HG03342 (cell line): ENCODE results near the gene ESPN.
"Not testable (repeated sequence)": the region's sequence is repeated elsewhere in the genome, so short reads cannot be mapped to it uniquely, and the experiment has no call there.

ENCODE experiments used
- ATAC-seq: cut with Tn5 transposase; IDR thresholded peaks from one replicate; pipeline ENCODE4 v1.9.1; 2021; ENCODE audit warnings: mild to moderate bottlenecking, moderate library complexity; ENCODE audit not compliant: unreplicated experiment

ESPN gene, protein sequence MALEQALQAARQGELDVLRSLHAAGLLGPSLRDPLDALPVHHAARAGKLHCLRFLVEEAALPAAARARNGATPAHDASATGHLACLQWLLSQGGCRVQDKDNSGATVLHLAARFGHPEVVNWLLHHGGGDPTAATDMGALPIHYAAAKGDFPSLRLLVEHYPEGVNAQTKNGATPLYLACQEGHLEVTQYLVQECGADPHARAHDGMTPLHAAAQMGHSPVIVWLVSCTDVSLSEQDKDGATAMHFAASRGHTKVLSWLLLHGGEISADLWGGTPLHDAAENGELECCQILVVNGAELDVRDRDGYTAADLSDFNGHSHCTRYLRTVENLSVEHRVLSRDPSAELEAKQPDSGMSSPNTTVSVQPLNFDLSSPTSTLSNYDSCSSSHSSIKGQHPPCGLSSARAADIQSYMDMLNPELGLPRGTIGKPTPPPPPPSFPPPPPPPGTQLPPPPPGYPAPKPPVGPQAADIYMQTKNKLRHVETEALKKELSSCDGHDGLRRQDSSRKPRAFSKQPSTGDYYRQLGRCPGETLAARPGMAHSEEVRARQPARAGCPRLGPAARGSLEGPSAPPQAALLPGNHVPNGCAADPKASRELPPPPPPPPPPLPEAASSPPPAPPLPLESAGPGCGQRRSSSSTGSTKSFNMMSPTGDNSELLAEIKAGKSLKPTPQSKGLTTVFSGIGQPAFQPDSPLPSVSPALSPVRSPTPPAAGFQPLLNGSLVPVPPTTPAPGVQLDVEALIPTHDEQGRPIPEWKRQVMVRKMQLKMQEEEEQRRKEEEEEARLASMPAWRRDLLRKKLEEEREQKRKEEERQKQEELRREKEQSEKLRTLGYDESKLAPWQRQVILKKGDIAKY

DNA sequence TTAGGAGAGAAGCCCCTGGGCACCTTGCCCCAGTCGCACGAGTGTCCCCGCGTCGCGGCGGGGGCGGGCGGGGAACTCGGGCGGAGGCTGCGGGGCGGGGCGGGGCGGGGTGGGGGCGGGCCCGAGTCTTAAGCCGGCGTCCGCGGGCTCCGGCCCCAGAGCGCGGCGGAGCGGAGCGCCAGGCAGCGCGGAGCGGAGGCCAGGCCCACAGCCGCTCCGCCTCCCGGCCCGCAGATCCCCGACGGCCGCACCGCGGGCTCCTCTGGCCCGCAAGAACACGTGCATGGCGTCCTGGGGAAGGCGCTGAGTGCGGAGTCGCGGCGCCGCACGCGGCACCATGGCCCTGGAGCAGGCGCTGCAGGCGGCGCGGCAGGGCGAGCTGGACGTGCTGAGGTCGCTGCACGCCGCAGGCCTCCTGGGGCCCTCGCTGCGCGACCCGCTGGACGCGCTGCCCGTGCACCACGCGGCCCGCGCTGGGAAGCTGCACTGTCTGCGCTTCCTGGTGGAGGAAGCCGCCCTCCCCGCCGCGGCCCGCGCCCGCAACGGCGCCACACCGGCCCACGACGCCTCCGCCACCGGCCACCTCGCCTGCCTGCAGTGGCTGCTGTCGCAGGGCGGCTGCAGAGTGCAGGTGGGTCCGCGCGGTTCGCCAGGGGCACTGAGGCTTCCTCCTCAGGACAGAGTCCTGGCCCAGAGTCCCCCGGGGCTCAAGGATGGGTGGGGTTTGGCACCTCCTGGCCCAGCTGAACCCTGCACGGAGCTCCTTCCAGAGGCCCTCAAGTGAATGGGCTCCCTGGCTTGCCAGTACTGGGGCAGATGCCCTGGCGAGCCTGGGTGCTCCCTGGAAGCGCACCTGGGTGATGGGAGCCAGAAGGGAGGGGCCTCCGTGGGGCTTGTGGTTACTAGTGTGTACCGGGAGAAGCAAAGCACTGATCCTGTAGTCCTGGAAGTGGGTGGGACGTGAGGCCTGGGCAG, at the start of gene ESPN:
ESPN (plus strand) TSS at position 158 of the 975 bp plus-strand sequence; CDS start at position 338, 180 bp downstream.
- ATAC-seq = no peak

DNA sequence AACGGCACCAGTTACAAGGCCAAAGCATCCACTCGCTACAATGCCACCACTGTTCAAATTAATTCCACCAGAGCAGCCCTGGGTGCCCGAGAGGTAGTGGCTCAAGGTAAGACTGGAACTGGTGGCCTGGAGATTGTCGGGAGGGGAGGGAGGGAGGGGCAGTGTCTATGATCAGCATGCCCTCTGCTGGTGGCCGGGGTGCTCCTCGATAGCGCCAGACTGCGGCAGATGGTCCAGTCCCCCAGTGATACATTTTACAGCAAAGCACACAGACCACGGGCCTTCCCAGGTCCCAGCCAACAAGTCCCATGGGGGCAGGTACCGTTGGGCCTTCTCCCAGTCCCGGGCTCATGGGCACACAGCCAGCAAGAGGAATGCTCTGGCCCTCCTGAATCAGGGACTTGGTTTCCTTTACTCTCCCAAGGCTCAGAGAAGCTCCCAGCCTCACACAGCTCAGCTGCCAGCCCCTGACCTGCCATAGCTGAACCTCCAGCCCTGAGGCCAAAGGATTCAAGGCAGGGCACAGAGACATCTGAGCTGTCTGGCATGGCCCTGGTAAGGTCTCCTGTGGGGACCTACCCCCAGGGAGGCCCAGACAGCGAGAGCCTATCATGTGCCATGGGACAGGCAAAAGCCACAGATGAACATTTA, 46.4 kb upstream of the ESPN start:
- ATAC-seq = no peak

DNA sequence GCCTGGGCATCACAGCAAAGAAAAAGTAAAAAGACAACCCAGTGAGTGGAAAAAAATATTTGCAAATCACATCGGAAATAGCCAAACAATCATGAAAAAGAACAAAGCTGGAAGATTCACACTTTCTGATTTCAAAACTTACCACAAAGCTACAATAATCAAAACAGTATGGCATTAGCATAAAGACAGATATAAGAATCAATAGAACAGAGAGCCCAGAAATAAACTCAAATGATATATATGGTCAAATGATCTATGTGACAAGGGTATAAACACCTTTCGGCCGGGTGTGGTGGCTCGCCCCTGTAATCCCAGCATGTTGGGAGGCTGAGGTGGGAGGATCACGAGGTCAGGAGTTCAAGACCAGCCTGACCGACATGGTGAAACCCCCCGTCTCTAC, 44.5 kb upstream of the ESPN start:
- no peak for ATAC-seq

DNA sequence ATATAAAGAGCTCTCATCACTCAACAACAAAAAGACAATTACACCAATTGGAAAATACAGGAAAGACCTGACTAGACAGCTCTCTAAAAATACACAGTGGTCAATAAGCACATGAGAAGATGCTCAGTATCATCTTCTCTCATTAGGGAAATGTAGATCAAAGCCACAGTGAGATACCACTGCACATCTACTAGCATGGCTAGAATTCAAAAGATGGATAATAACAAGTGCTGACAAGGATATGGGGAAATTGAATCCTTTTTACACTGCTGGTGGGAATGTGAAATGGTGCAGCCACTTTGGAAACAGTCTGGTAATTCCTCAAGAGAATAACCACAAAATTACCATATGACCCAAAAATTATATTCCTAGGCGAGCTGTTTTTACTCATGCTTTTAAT, 40.4 kb upstream of the ESPN start:
- ATAC-seq = no peak

DNA sequence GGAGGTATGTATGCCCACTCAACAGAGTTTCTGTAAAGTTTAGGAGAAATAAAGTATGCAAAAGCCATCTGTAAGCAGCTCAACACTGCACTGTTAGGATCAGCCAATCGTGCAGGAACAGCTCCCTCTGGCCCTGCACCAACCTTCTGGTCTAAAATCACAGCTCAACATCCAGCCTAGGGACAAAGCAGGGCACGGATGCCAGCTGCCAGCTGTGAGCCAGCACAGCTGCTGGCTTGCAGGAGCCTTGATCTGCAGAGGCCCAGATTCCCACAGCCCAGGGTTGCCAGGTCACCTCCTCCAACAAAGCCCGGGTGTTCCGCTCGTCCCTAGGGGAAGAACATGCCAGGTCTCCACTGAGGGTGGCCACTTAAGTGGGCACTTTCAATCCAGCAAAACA, 39.6 kb upstream of the ESPN start:
- ATAC-seq = no peak

- ATAC-seq = no peak
Measured at GRCh38 chr1:6385488-6386191, 38.9 kb upstream of the ESPN start.

GRCh38 chr1:6386371-6386949, 38.1 kb upstream of the ESPN start:
- no peak for ATAC-seq

DNA sequence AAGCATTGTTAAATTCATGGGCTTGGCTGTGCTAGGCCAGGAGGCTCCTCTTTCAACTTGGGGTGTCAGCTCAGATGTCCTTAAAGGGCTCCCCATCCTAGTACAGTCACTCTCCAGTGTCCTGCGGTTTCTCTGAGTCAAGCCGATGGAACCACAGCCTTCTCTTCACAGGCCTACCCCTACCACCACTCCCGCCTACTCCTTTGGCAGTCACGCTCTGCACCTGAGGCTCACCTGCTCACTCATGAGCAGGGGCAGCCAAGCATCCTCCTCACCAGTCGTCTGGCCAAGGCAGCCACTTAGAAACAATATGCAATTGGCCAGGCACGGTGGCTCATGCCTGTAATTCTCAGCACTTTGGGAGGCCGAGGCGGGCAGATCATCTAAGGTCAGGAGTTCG, 34.6 kb upstream of the ESPN start:
- ATAC-seq = no peak

- ATAC-seq = peak; percentile 5
Measured at GRCh38 chr1:6391951-6392808, 32.4 kb upstream of the ESPN start.

DNA sequence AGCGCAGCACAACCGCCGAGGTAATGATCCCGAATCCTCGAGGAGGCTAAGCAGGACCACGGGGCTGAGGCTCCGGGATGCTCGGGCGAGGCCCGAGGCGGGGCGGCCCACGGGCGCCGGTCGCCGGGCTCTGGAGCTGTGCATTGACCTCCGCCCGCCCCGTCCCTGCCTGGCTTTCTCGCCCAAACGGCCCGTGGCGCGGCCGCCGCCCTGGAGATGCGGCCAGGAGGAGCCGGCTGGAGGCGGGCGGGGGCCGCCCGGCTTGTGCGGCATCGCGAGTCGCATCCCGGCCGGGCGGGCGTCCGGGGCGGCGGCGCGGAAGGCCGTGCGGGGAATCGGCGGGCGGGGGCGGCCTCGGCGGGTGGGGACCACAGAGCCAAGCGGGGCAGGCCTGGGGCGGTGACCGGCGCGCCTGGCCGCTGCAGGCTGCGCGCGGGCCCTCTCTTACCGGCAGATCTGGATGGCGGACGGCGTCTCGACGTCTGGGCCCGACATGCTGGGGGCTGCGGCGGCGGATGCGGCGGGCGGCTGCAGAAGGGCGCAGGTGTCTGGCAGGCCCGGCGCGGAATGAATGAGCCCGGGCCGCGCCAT, 31.7 kb upstream of the ESPN start:
- ATAC-seq = peak; percentile 20

GRCh38 chr1:6393400-6394187, 31.0 kb upstream of the ESPN start, which contains the start of gene ACOT7:
Gene ACOT7 (minus strand): TSS chr1:6393767. CDS start chr1:6393399, 368 bp downstream.
- peak; percentile 73 for ATAC-seq

GRCh38 chr1:6395130-6395529, 29.4 kb upstream of the ESPN start:
- not testable (repeated sequence) for ATAC-seq

DNA sequence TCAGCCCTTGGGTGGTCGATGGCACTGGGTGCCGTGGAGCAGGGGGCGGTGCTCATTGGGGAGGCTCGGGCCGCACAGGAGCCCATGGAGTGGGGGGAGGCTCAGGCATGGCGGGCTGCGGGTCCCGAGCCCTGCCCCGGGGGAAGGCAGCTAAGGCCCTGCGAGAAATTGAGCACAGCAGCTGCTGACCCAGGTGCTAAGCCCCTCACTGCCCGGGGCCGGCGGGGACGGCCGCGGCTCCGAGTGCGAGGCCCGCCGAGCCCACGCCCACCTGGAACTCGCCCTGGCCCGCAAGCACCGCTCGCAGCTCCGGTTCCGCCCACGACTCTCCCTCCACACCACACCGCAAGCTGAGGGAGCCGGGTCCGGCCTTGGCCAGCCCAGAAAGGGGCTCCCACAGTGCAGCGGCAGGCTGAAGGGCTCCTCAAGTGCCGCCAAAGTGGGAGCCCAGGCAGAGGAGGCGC, 28.8 kb upstream of the ESPN start:
- ATAC-seq = not testable (repeated sequence)

DNA sequence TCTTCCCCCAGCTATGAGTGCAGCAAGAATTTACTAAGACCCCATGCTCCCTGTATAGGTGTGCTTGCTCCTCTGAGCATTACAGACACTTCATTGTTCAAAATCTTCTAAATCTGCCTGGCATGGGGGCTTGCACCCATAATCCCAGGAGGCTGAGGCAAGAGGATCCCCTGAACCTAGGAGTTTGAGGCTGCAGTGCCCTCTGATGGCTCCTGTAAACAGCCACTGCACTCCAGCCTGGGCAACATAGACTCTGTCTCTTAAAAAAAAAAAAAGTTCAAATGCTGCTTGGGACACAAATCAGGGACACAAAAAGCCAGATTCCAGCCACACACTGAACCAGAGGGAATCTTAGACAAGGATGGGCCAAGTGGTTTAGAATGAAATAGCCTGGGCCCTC, 27.6 kb upstream of the ESPN start:
- ATAC-seq = no peak

DNA sequence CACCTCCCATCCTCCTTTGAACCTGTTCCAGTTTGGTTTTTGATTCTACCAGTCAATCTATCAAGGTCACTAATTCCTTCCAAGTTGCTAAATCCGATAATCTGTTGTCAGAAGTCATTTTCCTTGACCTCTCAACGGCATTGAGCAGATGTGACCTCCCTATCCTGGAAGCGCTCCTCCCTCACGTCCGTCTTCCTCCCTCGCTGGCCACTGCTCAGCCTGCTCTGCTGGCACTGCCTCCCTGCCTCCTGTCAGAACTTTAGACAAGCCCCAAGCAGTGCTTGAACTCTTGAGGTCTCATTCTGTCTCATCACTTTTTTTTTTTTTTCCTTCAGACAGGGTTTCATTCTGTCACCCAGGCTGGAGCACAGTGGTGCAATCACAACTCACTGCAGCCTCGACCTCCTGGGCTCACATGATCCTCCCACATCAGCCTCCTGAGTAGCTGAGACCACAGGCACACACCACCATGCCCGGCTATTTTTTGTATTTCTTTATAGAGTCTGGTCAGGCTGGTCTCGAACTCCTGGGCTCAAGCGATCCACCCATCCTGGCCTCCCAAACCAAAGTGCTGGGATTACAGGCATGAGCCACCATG, 26.6 kb upstream of the ESPN start:
- ATAC-seq = no peak

DNA sequence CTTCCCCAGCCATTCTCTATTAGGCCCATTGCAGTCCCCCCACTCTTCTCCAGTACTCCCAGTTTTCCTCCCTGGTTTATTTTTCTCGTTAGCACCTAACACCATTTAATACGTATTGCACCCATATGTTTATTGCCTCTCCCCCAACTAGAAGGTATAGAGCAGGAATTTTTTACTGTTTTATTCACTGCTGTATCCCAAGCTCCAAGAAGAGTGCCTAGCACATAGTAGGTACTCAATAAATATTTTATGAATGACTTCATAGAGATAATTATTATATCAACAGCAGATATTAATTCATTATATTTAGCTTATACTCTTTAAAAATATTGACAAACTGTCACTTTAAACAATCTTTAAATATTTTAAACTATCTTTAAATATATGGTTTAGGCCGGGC, 25.3 kb upstream of the ESPN start:
- ATAC-seq = no peak

DNA sequence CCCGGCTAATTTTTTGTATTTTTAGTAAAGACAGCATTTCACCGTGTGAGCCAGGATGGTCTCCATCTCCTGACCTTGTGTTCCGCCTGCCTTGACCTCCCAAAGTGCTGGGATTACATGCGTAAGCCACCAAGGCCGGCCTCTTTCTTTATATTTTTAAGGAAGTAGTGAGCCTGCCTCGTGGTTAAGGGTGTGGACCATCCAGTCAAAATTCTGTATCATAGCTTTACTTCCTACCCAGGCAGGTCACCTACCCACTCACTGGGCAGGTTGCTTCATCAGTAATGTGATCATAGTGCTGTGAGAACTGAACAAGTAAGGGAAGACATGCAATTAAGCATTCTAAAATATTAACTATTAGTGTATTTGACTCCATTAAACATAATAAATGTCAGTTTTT, 22.9 kb upstream of the ESPN start:
- no peak for ATAC-seq
